KMS-11 (cell line): ENCODE measurements around the gene HMGXB3.

Source experiments
- H2AFZ ChIP-seq: fragments of 200-600 bp; sonication (generic); 2 replicates; pipeline ENCODE4 v1.6.1; 2016; ENCODE audit warnings: antibody characterized with exemption, mixed run types, low read depth
- H3K27ac ChIP-seq: fragments of 200-600 bp; sonication (generic); 2 replicates; pipeline ENCODE4 v1.6.1; 2016; ENCODE audit warnings: mild to moderate bottlenecking, mixed run types
- H3K27me3 ChIP-seq: fragments of 200-600 bp; sonication (generic); 2 replicates; pipeline ENCODE4 v1.6.1; 2017; ENCODE audit warnings: mild to moderate bottlenecking, low read depth, mixed run types, moderate library complexity; ENCODE audit not compliant: insufficient read depth
- H3K36me3 ChIP-seq: fragments of 200-600 bp; sonication (generic); 2 replicates; pipeline ENCODE4 v1.6.1; 2017; ENCODE audit warnings: mild to moderate bottlenecking, mixed run types; ENCODE audit not compliant: insufficient read depth
- H3K4me1 ChIP-seq: fragments of 200-600 bp; sonication (generic); 2 replicates; pipeline ENCODE4 v1.6.1; 2016; ENCODE audit warnings: mild to moderate bottlenecking, low read depth, mixed run types; ENCODE audit not compliant: poor library complexity, severe bottlenecking
- H3K4me2 ChIP-seq: fragments of 200-600 bp; sonication (generic); 2 replicates; pipeline ENCODE4 v1.7.0; 2016; ENCODE audit warnings: mild to moderate bottlenecking, mixed run types
- H3K4me3 ChIP-seq: fragments of 200-600 bp; sonication (generic); IDR thresholded peaks from 2 replicates; pipeline ENCODE4 v1.6.1; 2017; ENCODE audit warnings: low read depth, low read length, mixed read lengths; ENCODE audit not compliant: insufficient read depth
- H3K79me2 ChIP-seq: fragments of 200-600 bp; sonication (generic); 2 replicates; pipeline ENCODE4 v1.6.1; 2016; ENCODE audit warnings: low read depth, mixed run types; ENCODE audit not compliant: insufficient read depth
- H3K9ac ChIP-seq: fragments of 200-600 bp; sonication (generic); 2 replicates; pipeline ENCODE4 v1.6.1; 2016; ENCODE audit warnings: mild to moderate bottlenecking, mixed run types
- H4K20me1 ChIP-seq: fragments of 200-600 bp; sonication (generic); 2 replicates; pipeline ENCODE4 v1.6.1; 2016; ENCODE audit warnings: mild to moderate bottlenecking, mixed run types; ENCODE audit not compliant: insufficient read depth
- TF ChIP-seq, protein P1 (sequence below): fragments of 200-600 bp; sonication (generic); conservative IDR thresholded peaks from 2 replicates; pipeline ENCODE4 v1.6.1; 2017; ENCODE audit warnings: low read depth, mild to moderate bottlenecking, antibody characterized with exemption, low read length, moderate library complexity, mixed read lengths

Gene HMGXB3

DNA sequence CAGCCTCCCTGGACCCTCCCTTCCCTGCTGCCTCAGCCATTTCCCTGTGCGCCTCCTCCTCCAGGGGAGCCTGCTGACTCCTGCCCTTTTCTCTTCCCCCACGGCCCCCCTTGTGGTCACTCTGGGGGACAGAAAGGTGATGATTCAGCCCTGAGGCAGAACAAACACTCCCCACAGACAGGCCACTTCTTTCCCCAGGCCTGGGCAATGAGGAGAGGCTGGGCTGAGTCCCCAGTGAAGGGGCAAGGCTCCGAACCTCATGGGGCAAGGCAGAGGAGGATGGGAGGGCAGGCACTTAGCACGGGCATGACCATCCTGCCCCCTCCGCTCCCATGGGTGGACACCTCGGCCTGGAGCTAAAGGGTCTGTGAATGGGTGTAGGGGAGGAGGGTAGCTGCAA is 64.8 kb downstream of the HMGXB3 start:
- TF ChIP-seq, protein P1, sequence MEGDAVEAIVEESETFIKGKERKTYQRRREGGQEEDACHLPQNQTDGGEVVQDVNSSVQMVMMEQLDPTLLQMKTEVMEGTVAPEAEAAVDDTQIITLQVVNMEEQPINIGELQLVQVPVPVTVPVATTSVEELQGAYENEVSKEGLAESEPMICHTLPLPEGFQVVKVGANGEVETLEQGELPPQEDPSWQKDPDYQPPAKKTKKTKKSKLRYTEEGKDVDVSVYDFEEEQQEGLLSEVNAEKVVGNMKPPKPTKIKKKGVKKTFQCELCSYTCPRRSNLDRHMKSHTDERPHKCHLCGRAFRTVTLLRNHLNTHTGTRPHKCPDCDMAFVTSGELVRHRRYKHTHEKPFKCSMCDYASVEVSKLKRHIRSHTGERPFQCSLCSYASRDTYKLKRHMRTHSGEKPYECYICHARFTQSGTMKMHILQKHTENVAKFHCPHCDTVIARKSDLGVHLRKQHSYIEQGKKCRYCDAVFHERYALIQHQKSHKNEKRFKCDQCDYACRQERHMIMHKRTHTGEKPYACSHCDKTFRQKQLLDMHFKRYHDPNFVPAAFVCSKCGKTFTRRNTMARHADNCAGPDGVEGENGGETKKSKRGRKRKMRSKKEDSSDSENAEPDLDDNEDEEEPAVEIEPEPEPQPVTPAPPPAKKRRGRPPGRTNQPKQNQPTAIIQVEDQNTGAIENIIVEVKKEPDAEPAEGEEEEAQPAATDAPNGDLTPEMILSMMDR, result no peak
- no peak overlapping the region for H3K27ac ChIP-seq

DNA sequence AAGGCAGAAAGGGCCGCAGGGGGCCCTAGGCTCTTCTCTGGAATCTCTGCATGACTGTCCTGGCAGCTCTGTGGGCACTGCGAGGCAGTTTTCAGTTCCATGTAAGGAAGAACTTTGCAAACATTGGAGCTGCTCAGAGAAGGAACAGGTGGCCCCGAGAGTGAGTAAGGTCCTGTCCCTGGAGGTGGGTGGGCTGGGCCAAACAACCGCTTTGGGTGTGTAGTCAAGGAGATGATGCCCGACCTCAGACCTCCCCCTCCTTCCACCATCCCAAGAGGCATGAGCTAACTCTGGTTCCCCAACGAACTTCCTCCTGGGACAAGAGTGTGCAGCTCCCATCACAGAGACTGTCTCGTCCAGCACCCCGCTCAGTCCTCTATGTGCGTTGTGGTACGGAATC is 65.3 kb downstream of the HMGXB3 start:
- Histone ChIP-seq H3K27me3 (no peaks in the 10 kb centered on the region), H3K4me2 (no peak overlapping the region), H3K79me2 (no peaks in the 10 kb centered on the region), H2AFZ (no peak overlapping the region), H3K4me1 (no peaks in the 10 kb centered on the region), H3K36me3 (no peaks in the 10 kb centered on the region), H3K27ac (no peak overlapping the region), H4K20me1 (no peaks in the 10 kb centered on the region), H3K4me3 (no peak overlapping the region), H3K9ac (no peak overlapping the region)
- TF ChIP-seq, protein P1, result no peak

More for the DNA sequence above, 64.8 kb downstream of the HMGXB3 start:
- Histone ChIP-seq H3K4me1 (no peaks in the 10 kb centered on the region), H2AFZ (no peak overlapping the region), H3K4me3 (no peak overlapping the region), H4K20me1 (no peaks in the 10 kb centered on the region), H3K9ac (no peak overlapping the region), H3K4me2 (no peak overlapping the region), H3K36me3 (no peaks in the 10 kb centered on the region), H3K27me3 (no peaks in the 10 kb centered on the region), H3K79me2 (no peaks in the 10 kb centered on the region)

DNA sequence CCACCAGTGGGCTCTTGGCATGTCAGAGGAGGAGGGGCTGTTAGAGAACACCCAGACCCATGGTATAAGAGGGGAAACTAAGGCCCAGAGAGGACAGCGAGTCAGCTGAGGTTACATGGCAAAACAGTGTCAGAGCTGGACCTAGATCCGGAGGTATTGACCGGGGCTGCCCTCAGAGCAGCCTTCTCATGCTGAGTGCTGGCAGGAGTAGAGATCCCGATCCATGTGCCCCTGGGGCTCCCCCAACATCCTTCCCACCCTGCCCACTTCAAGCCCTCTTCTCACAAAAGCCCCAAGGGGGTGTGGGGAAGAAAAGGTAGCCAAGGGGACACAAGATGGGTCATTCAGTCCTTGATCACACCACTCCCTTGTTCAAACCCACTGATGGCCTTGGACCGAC is 65.9 kb downstream of the HMGXB3 start:
- H3K4me3 ChIP-seq, result no peak overlapping the region

DNA sequence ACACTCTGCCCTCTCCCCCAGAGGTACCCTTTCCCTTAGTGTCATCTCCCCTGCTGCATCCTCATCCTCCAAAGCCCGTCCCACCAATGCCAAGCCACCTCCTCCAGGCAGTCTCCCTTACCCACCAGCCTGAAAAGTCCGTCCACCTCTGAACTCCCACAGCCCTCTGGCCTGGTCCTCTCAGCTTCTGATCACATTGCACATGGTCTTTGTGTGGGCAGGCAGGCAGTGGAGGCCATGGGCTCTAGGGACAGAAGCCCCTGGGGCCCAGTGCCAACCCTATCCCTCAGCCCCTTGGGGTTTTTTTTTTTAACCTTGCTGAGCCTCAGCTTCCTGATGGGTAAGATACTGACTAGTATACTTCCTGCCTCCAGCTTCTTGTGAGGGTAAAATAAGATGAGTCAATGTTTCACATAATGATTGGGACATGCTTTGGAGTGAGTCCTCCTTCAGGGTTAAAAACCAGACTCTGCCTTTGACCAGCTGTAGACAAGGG is 66.4 kb downstream of the HMGXB3 start:
- no peak overlapping the region for H3K4me2 ChIP-seq

More for the DNA sequence above, 65.9 kb downstream of the HMGXB3 start:
- no peak overlapping the region for H3K4me2 ChIP-seq
- no peaks in the 10 kb centered on the region for H3K4me1 ChIP-seq
- H3K36me3 ChIP-seq, result no peaks in the 10 kb centered on the region
- no peak overlapping the region for H3K27ac ChIP-seq
- no peaks in the 10 kb centered on the region for H4K20me1 ChIP-seq
- no peak overlapping the region for H2AFZ ChIP-seq
- H3K9ac ChIP-seq, result no peak overlapping the region
- no peaks in the 10 kb centered on the region for H3K79me2 ChIP-seq
- H3K27me3 ChIP-seq, result no peaks in the 10 kb centered on the region
- TF ChIP-seq, protein P1, result no peak

More for the DNA sequence above, 66.4 kb downstream of the HMGXB3 start:
- H3K4me3 ChIP-seq, result no peak overlapping the region
- no peaks in the 10 kb centered on the region for H3K79me2 ChIP-seq
- H2AFZ ChIP-seq, result no peak overlapping the region
- no peaks in the 10 kb centered on the region for H3K27me3 ChIP-seq
- TF ChIP-seq, protein P1, result no peak
- H3K4me1 ChIP-seq, result no peaks in the 10 kb centered on the region
- H3K27ac ChIP-seq, result no peak overlapping the region
- no peaks in the 10 kb centered on the region for H4K20me1 ChIP-seq
- H3K36me3 ChIP-seq, result no peaks in the 10 kb centered on the region
- H3K9ac ChIP-seq, result no peak overlapping the region
